HepG2 (cell line): Measurements from ENCODE around the gene MRPL42. TPM values are rescaled to one million over a fixed set of nuclear protein-coding genes. Genes with fewer than 3 reads are reported as not detected.

ENCODE experiments used
- ATF2 ChIP-seq: sonication (generic); formaldehyde crosslinking; IDR thresholded peaks from 2 replicates; pipeline ENCODE4 v1.4.0; 2020; ENCODE audit warnings: missing genetic modification reagents
- CEBPG ChIP-seq: IDR thresholded peaks from 2 replicates; pipeline ENCODE4 v1.6.1; 2016
- DZIP1 ChIP-seq: sonication (generic); formaldehyde crosslinking; IDR thresholded peaks from 2 replicates; pipeline ENCODE4 v1.5.0; 2020; ENCODE audit warnings: mild to moderate bottlenecking, missing genetic modification reagents
- ERF ChIP-seq: IDR thresholded peaks from 2 replicates; pipeline ENCODE4 v1.6.1; 2018; ENCODE audit warnings: missing biosample characterization, missing genetic modification reagents
- ESRRA ChIP-seq: sonication (generic); formaldehyde crosslinking; IDR thresholded peaks from 2 replicates; pipeline ENCODE4 v1.5.1; 2020; ENCODE audit warnings: mild to moderate bottlenecking, low read depth, missing genetic modification reagents
- IKZF4 ChIP-seq: sonication (generic); formaldehyde crosslinking; IDR thresholded peaks from 2 replicates; pipeline ENCODE4 v1.5.1; 2020; ENCODE audit warnings: borderline replicate concordance, mild to moderate bottlenecking, low read depth, missing genetic modification reagents; ENCODE audit errors: not compliant biosample characterization
- KMT2A ChIP-seq: sonication (generic); formaldehyde crosslinking; IDR thresholded peaks from 2 replicates; pipeline ENCODE4 v1.4.0; 2020; ENCODE audit warnings: missing genetic modification reagents
- SETDB1 ChIP-seq: sonication (generic); formaldehyde crosslinking; IDR thresholded peaks from 2 replicates; pipeline ENCODE4 v1.5.1; 2020; ENCODE audit warnings: missing genetic modification reagents, mild to moderate bottlenecking, borderline replicate concordance
- TEAD2 ChIP-seq: sonication (generic); formaldehyde crosslinking; IDR thresholded peaks from 2 replicates; pipeline ENCODE4 v1.9.0; 2021; ENCODE audit warnings: missing genetic modification reagents
- ZNF224 ChIP-seq: sonication (generic); formaldehyde crosslinking; IDR thresholded peaks from 2 replicates; pipeline ENCODE4 v1.5.0; 2020; ENCODE audit warnings: mild to moderate bottlenecking, missing genetic modification reagents
- ZNF230 ChIP-seq: sonication (generic); formaldehyde crosslinking; IDR thresholded peaks from 2 replicates; pipeline ENCODE4 v1.4.0; 2020; ENCODE audit warnings: mild to moderate bottlenecking, missing genetic modification reagents
- ZNF275 ChIP-seq: sonication (generic); formaldehyde crosslinking; IDR thresholded peaks from 2 replicates; pipeline ENCODE4 v1.8.0; 2022; ENCODE audit warnings: missing genetic modification reagents, mild to moderate bottlenecking, inconsistent platforms, borderline replicate concordance
- ZNF281 ChIP-seq: sonication (generic); formaldehyde crosslinking; IDR thresholded peaks from 2 replicates; pipeline ENCODE4 v1.4.0; 2020; ENCODE audit warnings: missing genetic modification reagents, borderline replicate concordance
- ZNF343 ChIP-seq: sonication (generic); formaldehyde crosslinking; IDR thresholded peaks from 2 replicates; pipeline ENCODE4 v1.4.0; 2020; ENCODE audit warnings: mild to moderate bottlenecking, missing genetic modification reagents
- ZNF432 ChIP-seq: sonication (generic); formaldehyde crosslinking; IDR thresholded peaks from 2 replicates; pipeline ENCODE4 v1.5.0; 2020; ENCODE audit warnings: missing genetic modification reagents, mild to moderate bottlenecking, borderline replicate concordance
- ZNF530 ChIP-seq: sonication (generic); formaldehyde crosslinking; IDR thresholded peaks from 2 replicates; pipeline ENCODE4 v1.5.0; 2020; ENCODE audit warnings: low read depth, mild to moderate bottlenecking, missing genetic modification reagents
- ZNF777 ChIP-seq: sonication (generic); formaldehyde crosslinking; IDR thresholded peaks from 2 replicates; pipeline ENCODE4 v1.4.0; 2020; ENCODE audit warnings: missing genetic modification reagents
- ZNF839 ChIP-seq: sonication (generic); formaldehyde crosslinking; IDR thresholded peaks from 2 replicates; pipeline ENCODE4 v1.4.0; 2020; ENCODE audit warnings: missing genetic modification reagents, mild to moderate bottlenecking, borderline replicate concordance
- polyA plus RNA-seq, 8 experiments: library from polyadenylated mRNA; depleted of rRNA in 3 of 8; stranded (reverse) in 7 of 8; unstranded in 1 of 8; fragments of >200 nt; fragmentation: Illumina TruSeq in 4 of 8; extraction: Trizol in 4 of 8; gene quantifications; 2 replicates each; pipeline versions ENCODE4 v1.2.1 to v1.2.3, GENCODE V29; 2011 to 2016; ENCODE audit warnings: low read depth in 4 of 8, missing spikeins in 1 of 8, mixed read lengths in 1 of 8; ENCODE audit not compliant: insufficient read depth in 1 of 8
- total RNA-seq, 5 experiments: library from RNA; depleted of rRNA; stranded (reverse); fragments of >200 nt; fragmentation: Illumina TruSeq; extraction: Trizol; gene quantifications; 2 replicates each; pipeline ENCODE4 v1.2.3, GENCODE V29; 2016; ENCODE audit warnings: low read depth in 1 of 5

The MRPL42 gene
- total and polyA plus RNA-seq, 2 of the 13 experiments (the other 11 are each of a cell fraction or from before 2014, with no cell fraction given), result 93.3 to 148 TPM

GRCh38 chr12:93441617-93442410 is 25.5 kb upstream of the MRPL42 start, which contains the start of gene UBE2N (continued):
- TF ChIP-seq ATF2 (CRISPR knock-in tag) (peak; percentile 69), CEBPG (CRISPR knock-in tag) (no peak), ZNF281 (CRISPR knock-in tag) (0 out of 2 replicates have a peak, but pooled peaks have one; percentile 48), ZNF224 (CRISPR knock-in tag) (peak; percentile 83), ZNF230 (CRISPR knock-in tag) (peak; percentile 89), ERF (CRISPR knock-in tag) (peak; percentile 89; the same call in 1 of the 2 replicates), ESRRA (CRISPR knock-in tag) (peak; percentile 63), KMT2A (CRISPR knock-in tag) (peak; percentile 73; the same call in 1 of the 2 replicates), ZNF777 (CRISPR knock-in tag) (peak; percentile 76), ZNF275 (CRISPR knock-in tag) (peak; percentile 93; the same call in 1 of the 2 replicates), TEAD2 (CRISPR knock-in tag) (no peak), ZNF432 (CRISPR knock-in tag) (no peak), ZNF530 (CRISPR knock-in tag) (0 out of 2 replicates have a peak, but pooled peaks have one; percentile 34), ZNF839 (CRISPR knock-in tag) (0 out of 2 replicates have a peak, but pooled peaks have one; percentile 58), ZNF343 (CRISPR knock-in tag) (peak; percentile 42; the same call in 1 of the 2 replicates), DZIP1 (peak; percentile 26; the same call in 1 of the 2 replicates), IKZF4 (CRISPR knock-in tag) (peak; percentile 71), SETDB1 (CRISPR knock-in tag) (no peak)
